DOHH2 (cell line): ENCODE data around the gene DAP.

Source experiments
- CTCF ChIP-seq: fragments of 200-600 bp; sonication (generic); IDR thresholded peaks from one replicate; pipeline ENCODE4 v1.5.1; 2014; ENCODE audit warnings: antibody characterized with exemption, mild to moderate bottlenecking, low read depth, low read length; ENCODE audit not compliant: poor library complexity, severe bottlenecking
- EZH2phosphoT487 ChIP-seq: fragments of 200-600 bp; sonication (generic); IDR thresholded peaks from 2 replicates; pipeline ENCODE4 v1.6.1; 2017; ENCODE audit warnings: borderline replicate concordance, mild to moderate bottlenecking, antibody characterized with exemption, low read length, moderate library complexity, mixed read lengths

DNA sequence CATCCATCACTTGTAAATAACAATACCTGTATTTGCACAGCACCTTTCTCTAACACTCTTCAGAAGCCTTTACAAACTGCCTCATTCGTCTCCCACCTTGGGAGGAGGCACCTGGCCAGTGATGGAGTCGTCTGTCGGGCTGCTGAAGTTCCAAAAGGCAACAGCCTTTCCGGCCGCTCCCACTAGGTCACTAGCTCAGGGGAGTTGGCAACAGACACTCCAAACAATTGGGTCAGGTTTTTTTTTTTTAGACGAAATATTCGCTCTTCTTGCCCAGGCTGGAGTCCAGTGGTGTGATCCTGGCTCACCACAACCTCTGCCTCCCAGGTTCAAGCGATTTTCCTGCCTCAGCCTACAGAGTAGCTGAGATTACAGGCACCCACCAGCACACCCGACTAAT lies 4.0 kb downstream of the DAP start:
- TF ChIP-seq CTCF (no peak), EZH2phosphoT487 (no peak)
